IPS-18a (cell line): ENCODE results near the gene TMEM169.

Experiments used
- H3K27ac ChIP-seq: one replicate; pipeline ENCODE4 v1.5.1; 2013; ENCODE audit warnings: low read length
- H3K27me3 ChIP-seq: one replicate; pipeline ENCODE4 v1.6.1; 2013; ENCODE audit warnings: mild to moderate bottlenecking, low read length; ENCODE audit not compliant: control insufficient read depth, insufficient read depth
- H3K36me3 ChIP-seq: one replicate; pipeline ENCODE4 v1.6.1; 2013; ENCODE audit warnings: low read depth, low read length; ENCODE audit not compliant: control insufficient read depth
- H3K4me1 ChIP-seq: one replicate; pipeline ENCODE4 v1.6.1; 2013; ENCODE audit warnings: low read depth, low read length; ENCODE audit not compliant: control insufficient read depth
- H3K4me3 ChIP-seq: one replicate; pipeline ENCODE4 v1.5.1; 2013; ENCODE audit warnings: low read length
- H3K9ac ChIP-seq: one replicate; pipeline ENCODE4 v1.6.1; 2013; ENCODE audit warnings: mild to moderate bottlenecking, low read length, moderate library complexity
- H3K9me3 ChIP-seq: one replicate; pipeline ENCODE4 v1.6.1; 2013; ENCODE audit warnings: low read depth, low read length; ENCODE audit not compliant: control insufficient read depth

The TMEM169 gene

GRCh38 chr2:216117561-216118340 lies 36.0 kb downstream of the TMEM169 start:
- H3K9me3 ChIP-seq: no peaks in the 10 kb centered on the region
- H3K27ac ChIP-seq: no peak overlapping the region
- peak overlapping the region; percentile 2 for H3K9ac ChIP-seq
- H3K36me3 ChIP-seq: peaks cover 92% of the 10 kb centered on the region
- H3K27me3 ChIP-seq: no peaks in the 10 kb centered on the region
- no peak overlapping the region for H3K4me3 ChIP-seq
- H3K4me1 ChIP-seq: peaks cover 11% of the 10 kb centered on the region

- Histone ChIP-seq H3K4me3 (no peak overlapping the region), H3K27me3 (no peaks in the 10 kb centered on the region), H3K36me3 (peaks cover 92% of the 10 kb centered on the region), H3K27ac (no peak overlapping the region), H3K4me1 (peaks cover 11% of the 10 kb centered on the region), H3K9ac (no peak overlapping the region), H3K9me3 (no peaks in the 10 kb centered on the region)
These were observed 36.8 kb downstream of the TMEM169 start for GRCh38 chr2:216118474-216118873.

DNA sequence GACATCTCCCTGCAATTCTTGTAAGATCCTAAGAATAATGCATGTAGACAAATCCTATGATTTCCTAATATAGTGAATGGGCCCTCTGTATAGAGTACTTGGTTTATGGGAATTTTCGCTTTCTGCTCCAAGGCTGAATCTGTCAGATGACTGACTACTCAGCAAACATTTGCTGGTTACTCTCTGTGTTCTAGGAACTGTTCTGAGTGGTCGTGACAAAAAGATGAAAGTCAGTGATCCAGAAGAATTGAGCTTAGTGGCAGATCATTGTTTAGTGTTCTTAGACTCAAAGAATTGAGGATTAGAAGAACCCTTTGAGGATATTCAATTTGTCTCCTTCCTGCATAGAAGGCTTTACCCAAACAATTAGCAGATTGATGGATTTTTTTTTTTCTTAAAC lies 37.4 kb downstream of the TMEM169 start:
- Histone ChIP-seq H3K4me1 (peaks cover 11% of the 10 kb centered on the region), H3K36me3 (peaks cover 92% of the 10 kb centered on the region), H3K27ac (no peak overlapping the region), H3K9ac (no peak overlapping the region), H3K27me3 (no peaks in the 10 kb centered on the region), H3K9me3 (no peaks in the 10 kb centered on the region), H3K4me3 (no peak overlapping the region)

GRCh38 chr2:216119986-216120385 lies 38.3 kb downstream of the TMEM169 start:
- no peaks in the 10 kb centered on the region for H3K9me3 ChIP-seq
- no peak overlapping the region for H3K27ac ChIP-seq
- H3K4me1 ChIP-seq: peaks cover 6% of the 10 kb centered on the region
- no peak overlapping the region for H3K4me3 ChIP-seq
- H3K9ac ChIP-seq: no peak overlapping the region
- H3K36me3 ChIP-seq: peaks cover 98% of the 10 kb centered on the region
- H3K27me3 ChIP-seq: no peaks in the 10 kb centered on the region

GRCh38 chr2:216121255-216121654 lies 39.5 kb downstream of the TMEM169 start:
- Histone ChIP-seq H3K9ac (no peak overlapping the region), H3K4me3 (no peak overlapping the region), H3K9me3 (no peaks in the 10 kb centered on the region), H3K27ac (no peak overlapping the region), H3K27me3 (no peaks in the 10 kb centered on the region), H3K4me1 (no peaks in the 10 kb centered on the region), H3K36me3 (peaks cover 100% of the 10 kb centered on the region)

- no peak overlapping the region for H3K27ac ChIP-seq
- no peaks in the 10 kb centered on the region for H3K27me3 ChIP-seq
- H3K36me3 ChIP-seq: peaks cover 98% of the 10 kb centered on the region
- H3K9me3 ChIP-seq: no peaks in the 10 kb centered on the region
- H3K4me1 ChIP-seq: no peaks in the 10 kb centered on the region
- no peak overlapping the region for H3K9ac ChIP-seq
- no peak overlapping the region for H3K4me3 ChIP-seq
These were observed 45.2 kb downstream of the TMEM169 start for GRCh38 chr2:216126943-216127342.

DNA sequence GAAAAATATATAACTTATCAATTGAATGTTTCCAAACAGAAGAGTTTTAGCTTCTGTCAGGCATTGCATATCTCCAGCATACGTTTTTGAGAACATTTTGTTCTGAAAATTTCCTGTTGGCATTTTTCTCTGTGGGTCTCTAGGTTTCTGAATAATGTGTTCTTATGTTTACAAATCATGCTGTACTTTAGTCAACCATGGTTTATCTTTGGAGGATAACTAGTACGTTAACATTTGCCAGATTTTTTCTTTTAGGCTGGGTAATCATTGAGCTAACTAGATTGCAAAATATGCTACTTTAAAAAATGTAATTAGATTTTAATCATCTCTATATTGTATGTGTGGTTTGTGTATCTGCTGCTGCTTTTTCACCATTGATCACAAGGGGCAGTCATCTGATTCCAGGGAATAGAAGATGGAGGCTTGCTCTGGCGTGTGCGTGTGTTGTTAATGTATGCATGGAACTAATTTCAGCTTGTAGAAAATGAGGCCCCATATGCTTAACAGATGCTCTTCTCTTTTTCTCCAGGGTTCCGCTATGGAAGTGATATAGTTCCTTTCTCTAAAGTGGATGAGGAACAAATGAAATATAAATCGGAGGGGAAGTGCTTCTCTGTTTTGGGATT lies 48.7 kb downstream of the TMEM169 start:
- Histone ChIP-seq H3K4me3 (no peak overlapping the region), H3K27ac (no peak overlapping the region), H3K9me3 (no peaks in the 10 kb centered on the region), H3K9ac (no peak overlapping the region), H3K36me3 (peaks cover 97% of the 10 kb centered on the region), H3K27me3 (no peaks in the 10 kb centered on the region), H3K4me1 (no peaks in the 10 kb centered on the region)

- Histone ChIP-seq H3K27ac (no peak overlapping the region), H3K4me1 (no peaks in the 10 kb centered on the region)
These were observed 49.6 kb downstream of the TMEM169 start for GRCh38 chr2:216131175-216131926.

GRCh38 chr2:216132585-216132984 lies 50.9 kb downstream of the TMEM169 start:
- Histone ChIP-seq H3K27me3 (no peaks in the 10 kb centered on the region), H3K9me3 (no peaks in the 10 kb centered on the region), H3K27ac (no peak overlapping the region), H3K9ac (no peak overlapping the region), H3K4me3 (no peak overlapping the region), H3K4me1 (no peaks in the 10 kb centered on the region), H3K36me3 (peaks cover 96% of the 10 kb centered on the region)

More at GRCh38 chr2:216131175-216131926, 49.6 kb downstream of the TMEM169 start:
- Histone ChIP-seq H3K27me3 (no peaks in the 10 kb centered on the region), H3K4me3 (no peak overlapping the region), H3K9me3 (no peaks in the 10 kb centered on the region), H3K36me3 (peaks cover 96% of the 10 kb centered on the region), H3K9ac (no peak overlapping the region)

- Histone ChIP-seq H3K9me3 (no peaks in the 10 kb centered on the region), H3K36me3 (peaks cover 96% of the 10 kb centered on the region), H3K27me3 (no peaks in the 10 kb centered on the region), H3K27ac (no peak overlapping the region), H3K9ac (no peak overlapping the region), H3K4me3 (no peak overlapping the region), H3K4me1 (no peaks in the 10 kb centered on the region)
These were observed 51.7 kb downstream of the TMEM169 start for GRCh38 chr2:216133397-216133796.

GRCh38 chr2:216134958-216135541 lies 53.3 kb downstream of the TMEM169 start:
- H3K4me3 ChIP-seq: no peak overlapping the region
- H3K27ac ChIP-seq: no peak overlapping the region
- H3K27me3 ChIP-seq: no peaks in the 10 kb centered on the region
- H3K4me1 ChIP-seq: no peaks in the 10 kb centered on the region
- H3K9ac ChIP-seq: no peak overlapping the region
- no peaks in the 10 kb centered on the region for H3K9me3 ChIP-seq
- peaks cover 96% of the 10 kb centered on the region for H3K36me3 ChIP-seq
